Measurements from ENCODE around the gene CCL7. TPM values are rescaled to one million over a fixed set of nuclear protein-coding genes. Genes with fewer than 3 reads are reported as not detected.

The CCL7 gene
- total and polyA plus RNA-seq, 2 donors, result 0.15 TPM; not detected in 1

GRCh38 chr17:34306466-34306865 is 36.4 kb downstream of the CCL7 start:
- no peak overlapping the region for H3K27ac ChIP-seq (ENCODE audit: low read depth)

GRCh38 chr17:34307110-34307509 is 37.1 kb downstream of the CCL7 start:
- Histone ChIP-seq H3K27ac (ENCODE audit: low read depth) (no peak overlapping the region), H3K4me3 (ENCODE audit: low read depth, low read length) (no peak overlapping the region), H3K4me1 (ENCODE audit: insufficient read depth) (no peaks in the 10 kb centered on the region), H3K36me3 (ENCODE audit: insufficient read depth) (no peaks in the 10 kb centered on the region)
- DNase-seq (ENCODE audit: extremely low spot score), result no peak
- 48% methylated on average over 3 of the region's 3 CpGs for WGBS

More at GRCh38 chr17:34306466-34306865, 36.4 kb downstream of the CCL7 start:
- H3K36me3 ChIP-seq (ENCODE audit: insufficient read depth), result no peaks in the 10 kb centered on the region
- DNase-seq (ENCODE audit: extremely low spot score), result no peak
- H3K4me1 ChIP-seq (ENCODE audit: insufficient read depth), result no peaks in the 10 kb centered on the region
- no peak overlapping the region for H3K4me3 ChIP-seq (ENCODE audit: low read depth, low read length)
- 77% methylated on average over 3 of the region's 3 CpGs for WGBS

GRCh38 chr17:34308371-34308770 is 38.4 kb downstream of the CCL7 start:
- no peaks in the 10 kb centered on the region for H3K36me3 ChIP-seq (ENCODE audit: insufficient read depth)
- H3K4me3 ChIP-seq (ENCODE audit: low read depth, low read length), result no peak overlapping the region
- no peak overlapping the region for H3K27ac ChIP-seq (ENCODE audit: low read depth)
- no peaks in the 10 kb centered on the region for H3K4me1 ChIP-seq (ENCODE audit: insufficient read depth)
- DNase-seq (ENCODE audit: extremely low spot score), result no peak

GRCh38 chr17:34311291-34311690 is 41.3 kb downstream of the CCL7 start:
- no peaks in the 10 kb centered on the region for H3K4me1 ChIP-seq (ENCODE audit: insufficient read depth)
- no peak overlapping the region for H3K4me3 ChIP-seq (ENCODE audit: low read depth, low read length)
- H3K36me3 ChIP-seq (ENCODE audit: insufficient read depth), result no peaks in the 10 kb centered on the region
- DNase-seq (ENCODE audit: extremely low spot score), result no peak
- no peak overlapping the region for H3K27ac ChIP-seq (ENCODE audit: low read depth)
- 84% methylated on average over 7 of the region's 7 CpGs for WGBS

GRCh38 chr17:34312080-34312479 is 42.1 kb downstream of the CCL7 start:
- DNase-seq (ENCODE audit: extremely low spot score), result no peak
- Histone ChIP-seq H3K36me3 (ENCODE audit: insufficient read depth) (no peaks in the 10 kb centered on the region), H3K4me3 (ENCODE audit: low read depth, low read length) (no peak overlapping the region), H3K27ac (ENCODE audit: low read depth) (no peak overlapping the region), H3K4me1 (ENCODE audit: insufficient read depth) (no peaks in the 10 kb centered on the region)
- 36% methylated on average over 5 of the region's 5 CpGs for WGBS

- no peaks in the 10 kb centered on the region for H3K4me1 ChIP-seq (ENCODE audit: insufficient read depth)
- H3K27ac ChIP-seq (ENCODE audit: low read depth), result no peak overlapping the region
- 78% methylated on average over 4 of the region's 4 CpGs for WGBS
- H3K36me3 ChIP-seq (ENCODE audit: insufficient read depth), result no peaks in the 10 kb centered on the region
- H3K4me3 ChIP-seq (ENCODE audit: low read depth, low read length), result no peak overlapping the region
- DNase-seq (ENCODE audit: extremely low spot score), result no peak
These were observed 43.1 kb downstream of the CCL7 start for GRCh38 chr17:34313164-34313563.

- no peaks in the 10 kb centered on the region for H3K4me1 ChIP-seq (ENCODE audit: insufficient read depth)
- H3K36me3 ChIP-seq (ENCODE audit: insufficient read depth), result no peaks in the 10 kb centered on the region
- no peak overlapping the region for H3K27ac ChIP-seq (ENCODE audit: low read depth)
- no peak overlapping the region for H3K4me3 ChIP-seq (ENCODE audit: low read depth, low read length)
- WGBS, result 45% methylated on average over 4 of the region's 4 CpGs
- DNase-seq (ENCODE audit: extremely low spot score), result no peak
These were observed 44.3 kb downstream of the CCL7 start for GRCh38 chr17:34314279-34314678.

GRCh38 chr17:34318474-34318873 is 48.5 kb downstream of the CCL7 start:
- H3K36me3 ChIP-seq (ENCODE audit: insufficient read depth), result no peaks in the 10 kb centered on the region
- no peak overlapping the region for H3K27ac ChIP-seq (ENCODE audit: low read depth)
- H3K4me3 ChIP-seq (ENCODE audit: low read depth, low read length), result no peak overlapping the region
- H3K4me1 ChIP-seq (ENCODE audit: insufficient read depth), result no peaks in the 10 kb centered on the region
- 75% methylated on average over 3 of the region's 3 CpGs for WGBS
- no peak for DNase-seq (ENCODE audit: extremely low spot score)

GRCh38 chr17:34319039-34319483 is 49.0 kb downstream of the CCL7 start, which contains the start of gene CCL8:
Gene CCL8, plus strand, starts transcription at chr17:34319435. Its CDS starts 67 bp downstream, at chr17:34319502.
- WGBS, result 45% methylated on average over 2 of the region's 2 CpGs
- Histone ChIP-seq H3K36me3 (ENCODE audit: insufficient read depth) (no peaks in the 10 kb centered on the region), H3K4me1 (ENCODE audit: insufficient read depth) (no peaks in the 10 kb centered on the region), H3K4me3 (ENCODE audit: low read depth, low read length) (no peak within 1 kb of the TSS), H3K27ac (ENCODE audit: low read depth) (no peak within 1 kb of the TSS)
- no peak for DNase-seq (ENCODE audit: extremely low spot score)

Other genes with a start within 250 kb of the CCL7 start
- 22.4 TPM for gene CCL2, start 14.9 kb upstream of the CCL7 start, total RNA-seq
- 46.2 TPM for gene CCL2, start 14.9 kb upstream of the CCL7 start, polyA plus RNA-seq
- 1.7 TPM for gene CCL11, start 15.5 kb downstream of the CCL7 start, total RNA-seq
- 0.29 TPM for gene CCL11, start 15.5 kb downstream of the CCL7 start, polyA plus RNA-seq
- 1.0 TPM for gene CCL8, start 49.2 kb downstream of the CCL7 start, total RNA-seq
- 0.44 TPM for gene CCL8, start 49.2 kb downstream of the CCL7 start, polyA plus RNA-seq
- gene CCL13, start 86.3 kb downstream of the CCL7 start, total RNA-seq, result 1.6 TPM
- 3.5 TPM for gene CCL13, start 86.3 kb downstream of the CCL7 start, polyA plus RNA-seq
- gene CCL1, start 93.0 kb downstream of the CCL7 start, total RNA-seq, result not detected
- gene CCL1, start 93.0 kb downstream of the CCL7 start, polyA plus RNA-seq, result not detected